Measurements from ENCODE around the gene KIRREL3.

DNA sequence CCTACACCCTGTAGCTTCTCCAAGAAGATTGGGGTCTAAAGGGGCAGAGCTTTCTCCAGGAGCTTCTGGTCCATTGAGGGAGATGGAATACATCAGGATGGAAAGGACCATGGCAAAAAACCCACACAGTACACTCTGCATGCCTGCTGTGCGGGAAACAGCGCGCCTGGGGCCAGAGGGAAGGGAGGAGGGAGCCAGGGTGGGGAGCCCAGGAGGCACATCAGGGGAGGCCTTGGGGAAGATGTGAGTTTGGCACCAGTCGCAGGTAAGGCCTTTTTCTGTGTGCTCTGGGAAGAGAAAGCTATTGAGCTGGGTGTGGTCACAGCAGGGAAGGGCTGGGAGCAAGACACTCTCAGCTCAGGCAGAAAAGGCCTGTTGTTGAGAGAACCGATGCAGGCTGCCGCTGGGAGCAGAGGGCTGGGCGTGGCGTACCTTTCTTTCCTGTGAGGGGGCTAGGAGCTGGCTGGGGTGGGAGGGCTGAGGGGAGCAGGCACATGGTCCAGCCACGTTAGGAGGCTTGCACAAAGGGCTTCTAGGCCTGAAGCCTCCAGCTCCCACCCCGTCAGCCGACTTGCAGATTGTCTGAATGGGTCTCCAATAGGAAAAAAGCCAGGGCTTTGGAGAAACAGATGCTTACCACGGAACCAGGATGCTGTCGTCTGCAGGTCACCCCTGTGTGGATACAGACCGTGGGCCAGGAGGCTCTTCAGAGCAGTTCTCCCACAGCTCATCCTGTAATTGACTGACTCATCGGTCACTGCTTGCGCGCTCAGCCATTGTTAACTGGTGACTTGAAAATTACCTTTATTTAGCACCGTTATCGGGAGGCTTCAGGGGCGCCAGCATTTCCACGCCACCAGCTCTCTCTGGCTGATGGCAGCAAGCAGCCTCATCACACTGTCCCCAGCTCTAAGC is 407.8 kb downstream of the KIRREL3 start:
- TF ChIP-seq, protein P1, sequence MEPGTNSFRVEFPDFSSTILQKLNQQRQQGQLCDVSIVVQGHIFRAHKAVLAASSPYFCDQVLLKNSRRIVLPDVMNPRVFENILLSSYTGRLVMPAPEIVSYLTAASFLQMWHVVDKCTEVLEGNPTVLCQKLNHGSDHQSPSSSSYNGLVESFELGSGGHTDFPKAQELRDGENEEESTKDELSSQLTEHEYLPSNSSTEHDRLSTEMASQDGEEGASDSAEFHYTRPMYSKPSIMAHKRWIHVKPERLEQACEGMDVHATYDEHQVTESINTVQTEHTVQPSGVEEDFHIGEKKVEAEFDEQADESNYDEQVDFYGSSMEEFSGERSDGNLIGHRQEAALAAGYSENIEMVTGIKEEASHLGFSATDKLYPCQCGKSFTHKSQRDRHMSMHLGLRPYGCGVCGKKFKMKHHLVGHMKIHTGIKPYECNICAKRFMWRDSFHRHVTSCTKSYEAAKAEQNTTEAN (CRISPR knock-in tag; IDR thresholded peaks at IDR 0.05), result no peak
- TF ChIP-seq, protein P2, sequence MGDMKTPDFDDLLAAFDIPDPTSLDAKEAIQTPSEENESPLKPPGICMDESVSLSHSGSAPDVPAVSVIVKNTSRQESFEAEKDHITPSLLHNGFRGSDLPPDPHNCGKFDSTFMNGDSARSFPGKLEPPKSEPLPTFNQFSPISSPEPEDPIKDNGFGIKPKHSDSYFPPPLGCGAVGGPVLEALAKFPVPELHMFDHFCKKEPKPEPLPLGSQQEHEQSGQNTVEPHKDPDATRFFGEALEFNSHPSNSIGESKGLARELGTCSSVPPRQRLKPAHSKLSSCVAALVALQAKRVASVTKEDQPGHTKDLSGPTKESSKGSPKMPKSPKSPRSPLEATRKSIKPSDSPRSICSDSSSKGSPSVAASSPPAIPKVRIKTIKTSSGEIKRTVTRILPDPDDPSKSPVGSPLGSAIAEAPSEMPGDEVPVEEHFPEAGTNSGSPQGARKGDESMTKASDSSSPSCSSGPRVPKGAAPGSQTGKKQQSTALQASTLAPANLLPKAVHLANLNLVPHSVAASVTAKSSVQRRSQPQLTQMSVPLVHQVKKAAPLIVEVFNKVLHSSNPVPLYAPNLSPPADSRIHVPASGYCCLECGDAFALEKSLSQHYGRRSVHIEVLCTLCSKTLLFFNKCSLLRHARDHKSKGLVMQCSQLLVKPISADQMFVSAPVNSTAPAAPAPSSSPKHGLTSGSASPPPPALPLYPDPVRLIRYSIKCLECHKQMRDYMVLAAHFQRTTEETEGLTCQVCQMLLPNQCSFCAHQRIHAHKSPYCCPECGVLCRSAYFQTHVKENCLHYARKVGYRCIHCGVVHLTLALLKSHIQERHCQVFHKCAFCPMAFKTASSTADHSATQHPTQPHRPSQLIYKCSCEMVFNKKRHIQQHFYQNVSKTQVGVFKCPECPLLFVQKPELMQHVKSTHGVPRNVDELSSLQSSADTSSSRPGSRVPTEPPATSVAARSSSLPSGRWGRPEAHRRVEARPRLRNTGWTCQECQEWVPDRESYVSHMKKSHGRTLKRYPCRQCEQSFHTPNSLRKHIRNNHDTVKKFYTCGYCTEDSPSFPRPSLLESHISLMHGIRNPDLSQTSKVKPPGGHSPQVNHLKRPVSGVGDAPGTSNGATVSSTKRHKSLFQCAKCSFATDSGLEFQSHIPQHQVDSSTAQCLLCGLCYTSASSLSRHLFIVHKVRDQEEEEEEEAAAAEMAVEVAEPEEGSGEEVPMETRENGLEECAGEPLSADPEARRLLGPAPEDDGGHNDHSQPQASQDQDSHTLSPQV (IDR thresholded peaks at IDR 0.05), result no peak
- TF ChIP-seq, protein P3, sequence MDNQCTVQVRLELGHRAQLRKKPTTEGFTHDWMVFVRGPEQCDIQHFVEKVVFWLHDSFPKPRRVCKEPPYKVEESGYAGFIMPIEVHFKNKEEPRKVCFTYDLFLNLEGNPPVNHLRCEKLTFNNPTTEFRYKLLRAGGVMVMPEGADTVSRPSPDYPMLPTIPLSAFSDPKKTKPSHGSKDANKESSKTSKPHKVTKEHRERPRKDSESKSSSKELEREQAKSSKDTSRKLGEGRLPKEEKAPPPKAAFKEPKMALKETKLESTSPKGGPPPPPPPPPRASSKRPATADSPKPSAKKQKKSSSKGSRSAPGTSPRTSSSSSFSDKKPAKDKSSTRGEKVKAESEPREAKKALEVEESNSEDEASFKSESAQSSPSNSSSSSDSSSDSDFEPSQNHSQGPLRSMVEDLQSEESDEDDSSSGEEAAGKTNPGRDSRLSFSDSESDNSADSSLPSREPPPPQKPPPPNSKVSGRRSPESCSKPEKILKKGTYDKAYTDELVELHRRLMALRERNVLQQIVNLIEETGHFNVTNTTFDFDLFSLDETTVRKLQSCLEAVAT (IDR thresholded peaks at IDR 0.05), result no peak
- TF ChIP-seq NFRKB (IDR thresholded peaks at IDR 0.05; ENCODE audit: low read depth), result no peak

All from K562 (cell line).